ENCODE measurements around the gene ARHGAP25. TPM values are rescaled to one million over a fixed set of nuclear protein-coding genes. Genes with fewer than 3 reads are reported as not detected.

Gene ARHGAP25
- total and polyA plus RNA-seq, 2 donors from 2014 or later = 6.3 to 20.4 TPM

DNA sequence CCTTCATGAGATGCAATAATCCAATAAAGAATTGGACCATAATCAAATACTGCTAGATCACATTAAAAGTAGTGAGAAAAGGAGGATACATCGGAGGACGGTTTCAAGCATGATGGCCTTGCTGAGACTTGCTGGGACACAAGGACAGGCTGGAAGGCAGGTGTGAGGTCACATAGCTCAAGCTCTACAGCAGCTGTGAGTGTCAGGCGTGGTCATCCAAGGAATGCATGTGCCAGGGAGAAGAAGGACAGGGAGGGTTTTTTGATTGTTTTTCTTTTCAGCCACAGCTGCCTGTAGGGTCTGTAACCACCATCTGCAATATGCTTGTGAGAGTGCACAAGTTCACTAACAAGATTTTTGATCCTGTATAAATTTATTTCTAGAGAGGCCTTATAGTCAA is 79.0 kb downstream of the ARHGAP25 start:
- peaks cover 0 to 2% (median 0%) of the 10 kb centered on the region in 3 donors for H3K4me1 ChIP-seq (ENCODE audit: control insufficient read depth in 2 of 3, insufficient read depth in 2 of 3, low read depth in 1 of 3, low read length in 3 of 3)
- no peaks in the 10 kb centered on the region for H3K27me3 ChIP-seq (ENCODE audit: control insufficient read depth, insufficient read depth, low read length)
- no peak overlapping the region for H3K27ac ChIP-seq (ENCODE audit: low read depth in 2 of 2, low read length in 2 of 2)
- no peak for DNase-seq
- no peaks in the 10 kb centered on the region for H3K36me3 ChIP-seq (ENCODE audit: control insufficient read depth in 2 of 3, insufficient read depth in 3 of 3, low read length in 3 of 3)
- H3K9me3 ChIP-seq (ENCODE audit: control insufficient read depth in 2 of 3, insufficient read depth in 1 of 3, low read length in 3 of 3) = no peaks in the 10 kb centered on the region
- TF ChIP-seq, protein P1, sequence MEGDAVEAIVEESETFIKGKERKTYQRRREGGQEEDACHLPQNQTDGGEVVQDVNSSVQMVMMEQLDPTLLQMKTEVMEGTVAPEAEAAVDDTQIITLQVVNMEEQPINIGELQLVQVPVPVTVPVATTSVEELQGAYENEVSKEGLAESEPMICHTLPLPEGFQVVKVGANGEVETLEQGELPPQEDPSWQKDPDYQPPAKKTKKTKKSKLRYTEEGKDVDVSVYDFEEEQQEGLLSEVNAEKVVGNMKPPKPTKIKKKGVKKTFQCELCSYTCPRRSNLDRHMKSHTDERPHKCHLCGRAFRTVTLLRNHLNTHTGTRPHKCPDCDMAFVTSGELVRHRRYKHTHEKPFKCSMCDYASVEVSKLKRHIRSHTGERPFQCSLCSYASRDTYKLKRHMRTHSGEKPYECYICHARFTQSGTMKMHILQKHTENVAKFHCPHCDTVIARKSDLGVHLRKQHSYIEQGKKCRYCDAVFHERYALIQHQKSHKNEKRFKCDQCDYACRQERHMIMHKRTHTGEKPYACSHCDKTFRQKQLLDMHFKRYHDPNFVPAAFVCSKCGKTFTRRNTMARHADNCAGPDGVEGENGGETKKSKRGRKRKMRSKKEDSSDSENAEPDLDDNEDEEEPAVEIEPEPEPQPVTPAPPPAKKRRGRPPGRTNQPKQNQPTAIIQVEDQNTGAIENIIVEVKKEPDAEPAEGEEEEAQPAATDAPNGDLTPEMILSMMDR (IDR thresholded peaks at IDR 0.05; ENCODE audit: borderline replicate concordance, extremely low read depth, insufficient read depth) = no peak
- no peak overlapping the region for H3K4me3 ChIP-seq (ENCODE audit: low read length in 3 of 3)
- no peak for FAIRE-seq
- intact Hi-C loops (cut with DNase I) = no loop called here
- no peak overlapping the region for H3K9ac ChIP-seq (ENCODE audit: low read length in 3 of 3)

DNA sequence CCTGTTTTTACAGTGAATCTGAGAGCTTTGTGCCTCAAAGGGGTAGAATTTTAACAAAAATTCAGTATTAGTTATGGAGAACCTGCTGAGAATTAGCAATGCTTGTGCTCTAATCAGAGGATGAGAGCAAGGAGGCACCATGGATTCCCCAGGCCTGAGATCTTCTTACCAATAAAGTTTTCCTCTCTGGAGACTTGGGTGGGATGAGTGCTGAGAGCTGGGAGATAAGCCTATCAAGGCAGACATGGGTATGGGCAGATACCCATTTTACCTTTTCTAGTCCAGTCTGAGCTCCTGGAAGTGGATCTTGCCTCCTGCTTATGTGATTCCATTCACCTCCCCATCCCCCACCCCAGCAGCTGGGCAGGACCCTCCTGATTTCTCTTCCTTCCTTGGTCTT is 82.7 kb downstream of the ARHGAP25 start:
- no peaks in the 10 kb centered on the region for H3K9me3 ChIP-seq (ENCODE audit: control insufficient read depth in 2 of 3, insufficient read depth in 1 of 3, low read length in 3 of 3)
- no peak overlapping the region for H3K4me3 ChIP-seq (ENCODE audit: low read length in 3 of 3)
- no peak overlapping the region for H3K9ac ChIP-seq (ENCODE audit: low read length in 3 of 3)
- no peak overlapping the region for H3K27ac ChIP-seq (ENCODE audit: low read depth in 2 of 2, low read length in 2 of 2)
- H3K4me1 ChIP-seq (ENCODE audit: control insufficient read depth in 2 of 3, insufficient read depth in 2 of 3, low read depth in 1 of 3, low read length in 3 of 3) = no peaks in the 10 kb centered on the region
- DNase-seq (no peak), FAIRE-seq (no peak)
- TF ChIP-seq, protein P1 (IDR thresholded peaks at IDR 0.05; ENCODE audit: borderline replicate concordance, extremely low read depth, insufficient read depth) = no peak
- intact Hi-C loops (cut with DNase I) = no loop called here
- no peaks in the 10 kb centered on the region for H3K27me3 ChIP-seq (ENCODE audit: control insufficient read depth, insufficient read depth, low read length)
- H3K36me3 ChIP-seq (ENCODE audit: control insufficient read depth in 2 of 3, insufficient read depth in 3 of 3, low read length in 3 of 3) = no peaks in the 10 kb centered on the region

GRCh38 chr2:68819556-68819955 is 84.9 kb downstream of the ARHGAP25 start:
- H3K27ac ChIP-seq (ENCODE audit: low read depth in 2 of 2, low read length in 2 of 2) = no peak overlapping the region
- no peak overlapping the region for H3K4me3 ChIP-seq (ENCODE audit: low read length in 3 of 3)
- TF ChIP-seq, protein P1 (IDR thresholded peaks at IDR 0.05; ENCODE audit: borderline replicate concordance, extremely low read depth, insufficient read depth) = no peak
- intact Hi-C loops (cut with DNase I) = no loop called here
- no peak overlapping the region for H3K9ac ChIP-seq (ENCODE audit: low read length in 3 of 3)
- H3K9me3 ChIP-seq (ENCODE audit: control insufficient read depth in 2 of 3, insufficient read depth in 1 of 3, low read length in 3 of 3) = no peaks in the 10 kb centered on the region
- no peaks in the 10 kb centered on the region for H3K27me3 ChIP-seq (ENCODE audit: control insufficient read depth, insufficient read depth, low read length)
- FAIRE-seq = no peak
- H3K36me3 ChIP-seq (ENCODE audit: control insufficient read depth in 2 of 3, insufficient read depth in 3 of 3, low read length in 3 of 3) = peaks cover 0 to 3% (median 2%) of the 10 kb centered on the region in 3 donors
- H3K4me1 ChIP-seq (ENCODE audit: control insufficient read depth in 2 of 3, insufficient read depth in 2 of 3, low read depth in 1 of 3, low read length in 3 of 3) = no peaks in the 10 kb centered on the region
- DNase-seq = no peak
